Mammary epithelial cell (primary cell): ENCODE results near the gene HTR1E.

ENCODE experiments used
- EZH2 ChIP-seq: IDR thresholded peaks from 2 replicates; pipeline ENCODE4 v1.6.1; 2012; ENCODE audit warnings: low read length, inconsistent platforms, borderline replicate concordance
- TF ChIP-seq, protein P1 (sequence below), 2 donors: IDR thresholded peaks in 1 of 2; conservative IDR thresholded peaks in 1 of 2; 2 replicates each; pipeline ENCODE4 v1.5.1; 2011 to 2012; ENCODE audit warnings: inconsistent platforms in 2 of 2, low read length in 2 of 2, mild to moderate bottlenecking in 2 of 2, control low read depth in 1 of 2, low read depth in 1 of 2; ENCODE audit not compliant: insufficient read depth in 1 of 2; ENCODE audit errors: extremely low read depth in 1 of 2

DNA sequence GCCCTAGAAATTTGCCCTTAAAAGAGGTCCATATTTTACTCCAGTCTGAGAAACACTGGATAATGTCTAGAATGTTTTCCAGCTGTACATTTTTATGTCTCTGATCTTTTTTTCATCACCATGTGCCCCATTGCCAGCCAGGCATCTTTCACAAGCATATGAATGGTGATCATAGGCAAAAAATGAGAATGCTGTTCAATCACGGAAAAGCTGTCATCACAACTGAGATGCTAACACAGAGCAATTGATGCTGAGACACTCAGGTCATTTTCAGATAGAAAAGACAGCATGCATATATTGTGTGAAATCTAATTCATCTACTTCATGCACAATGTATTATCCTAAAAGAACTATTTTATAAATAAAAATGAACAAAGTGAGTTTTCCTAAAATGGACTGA is 116.0 kb downstream of the HTR1E start:
- TF ChIP-seq, protein P1, sequence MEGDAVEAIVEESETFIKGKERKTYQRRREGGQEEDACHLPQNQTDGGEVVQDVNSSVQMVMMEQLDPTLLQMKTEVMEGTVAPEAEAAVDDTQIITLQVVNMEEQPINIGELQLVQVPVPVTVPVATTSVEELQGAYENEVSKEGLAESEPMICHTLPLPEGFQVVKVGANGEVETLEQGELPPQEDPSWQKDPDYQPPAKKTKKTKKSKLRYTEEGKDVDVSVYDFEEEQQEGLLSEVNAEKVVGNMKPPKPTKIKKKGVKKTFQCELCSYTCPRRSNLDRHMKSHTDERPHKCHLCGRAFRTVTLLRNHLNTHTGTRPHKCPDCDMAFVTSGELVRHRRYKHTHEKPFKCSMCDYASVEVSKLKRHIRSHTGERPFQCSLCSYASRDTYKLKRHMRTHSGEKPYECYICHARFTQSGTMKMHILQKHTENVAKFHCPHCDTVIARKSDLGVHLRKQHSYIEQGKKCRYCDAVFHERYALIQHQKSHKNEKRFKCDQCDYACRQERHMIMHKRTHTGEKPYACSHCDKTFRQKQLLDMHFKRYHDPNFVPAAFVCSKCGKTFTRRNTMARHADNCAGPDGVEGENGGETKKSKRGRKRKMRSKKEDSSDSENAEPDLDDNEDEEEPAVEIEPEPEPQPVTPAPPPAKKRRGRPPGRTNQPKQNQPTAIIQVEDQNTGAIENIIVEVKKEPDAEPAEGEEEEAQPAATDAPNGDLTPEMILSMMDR (conservative IDR thresholded peaks at IDR 0.05 in 1 of 2, IDR thresholded peaks at IDR 0.05 in 1 of 2; ENCODE audit: extremely low read depth in 1 of 2, insufficient read depth in 1 of 2, low read depth in 1 of 2, low read length in 2 of 2) = no peak
- TF ChIP-seq EZH2 = no peak
